Fibroblast of villous mesenchyme (primary cell): ENCODE measurements around the gene ZCWPW2. TPM values are rescaled to one million over a fixed set of nuclear protein-coding genes. Genes with fewer than 3 reads are reported as not detected.

Source experiments
- DNase-seq: peaks from one replicate; pipeline ENCODE4 v3.0.0-alpha.2; 2010; ENCODE audit warnings: low read depth
- H3K4me3 ChIP-seq: 2 replicates; pipeline ENCODE4 v1.5.1; 2011; ENCODE audit warnings: low read depth, mild to moderate bottlenecking, low read length
- total RNA-seq: library from RNA; depleted of rRNA; stranded (reverse); fragments of >200 nt; gene quantifications from 2 replicates; pipeline ENCODE4 v1.2.3, GENCODE V29; 2012
- TF ChIP-seq, protein P1 (sequence below): IDR thresholded peaks from 2 replicates; pipeline ENCODE4 v1.5.1; 2012; ENCODE audit warnings: low read depth, mild to moderate bottlenecking, low read length; ENCODE audit not compliant: insufficient read depth

ZCWPW2 gene
- total RNA-seq, 1 donor: 0.43 TPM

DNA sequence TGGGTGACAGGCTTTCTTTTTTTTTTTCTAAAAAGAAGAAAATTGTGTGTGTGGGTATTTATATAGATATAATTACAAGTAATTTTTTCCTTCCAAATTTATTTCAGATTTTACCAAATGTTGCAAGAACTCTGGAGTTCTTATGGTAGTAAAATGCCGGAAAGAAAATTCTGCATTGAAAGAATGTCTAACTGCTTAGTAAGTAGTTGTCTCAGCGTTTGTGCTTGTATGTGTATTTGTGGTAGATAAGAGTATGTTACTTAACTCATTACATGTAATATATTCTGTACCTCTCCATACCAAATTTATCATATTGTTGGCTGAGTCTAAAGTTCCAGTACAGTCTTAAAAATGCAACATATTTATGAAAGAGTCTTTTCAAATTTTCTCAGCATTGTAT is 32.3 kb upstream of the ZCWPW2 start:
- DNase-seq: no peak
- H3K4me3 ChIP-seq: no peak overlapping the region

DNA sequence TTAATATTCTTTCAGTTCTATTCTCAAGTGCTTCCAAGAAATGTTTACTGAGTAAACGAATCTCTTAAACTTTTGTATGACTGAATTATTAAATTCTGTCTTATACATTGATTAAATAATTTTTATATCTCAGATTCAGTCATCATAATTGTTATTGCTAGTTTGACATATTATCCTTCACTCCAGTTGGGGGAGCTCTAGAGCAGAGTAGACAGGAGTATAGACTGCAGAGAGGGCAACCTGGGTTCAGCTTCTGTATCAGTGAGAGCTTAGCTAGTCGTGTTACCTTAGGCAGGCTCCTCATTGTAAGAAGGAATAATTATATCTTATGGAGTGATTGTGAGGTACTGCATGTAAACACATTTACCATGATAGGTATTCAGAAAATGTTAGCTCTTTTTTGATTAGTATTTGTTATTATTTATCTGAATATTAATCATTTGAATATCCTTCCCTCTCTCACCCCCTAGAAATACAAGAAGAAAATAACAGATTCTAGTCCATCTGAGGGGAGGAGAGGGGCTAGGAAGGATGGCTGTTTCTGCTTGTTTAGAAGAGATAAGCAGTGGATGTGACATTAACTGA is 31.0 kb upstream of the ZCWPW2 start:
- TF ChIP-seq, protein P1, sequence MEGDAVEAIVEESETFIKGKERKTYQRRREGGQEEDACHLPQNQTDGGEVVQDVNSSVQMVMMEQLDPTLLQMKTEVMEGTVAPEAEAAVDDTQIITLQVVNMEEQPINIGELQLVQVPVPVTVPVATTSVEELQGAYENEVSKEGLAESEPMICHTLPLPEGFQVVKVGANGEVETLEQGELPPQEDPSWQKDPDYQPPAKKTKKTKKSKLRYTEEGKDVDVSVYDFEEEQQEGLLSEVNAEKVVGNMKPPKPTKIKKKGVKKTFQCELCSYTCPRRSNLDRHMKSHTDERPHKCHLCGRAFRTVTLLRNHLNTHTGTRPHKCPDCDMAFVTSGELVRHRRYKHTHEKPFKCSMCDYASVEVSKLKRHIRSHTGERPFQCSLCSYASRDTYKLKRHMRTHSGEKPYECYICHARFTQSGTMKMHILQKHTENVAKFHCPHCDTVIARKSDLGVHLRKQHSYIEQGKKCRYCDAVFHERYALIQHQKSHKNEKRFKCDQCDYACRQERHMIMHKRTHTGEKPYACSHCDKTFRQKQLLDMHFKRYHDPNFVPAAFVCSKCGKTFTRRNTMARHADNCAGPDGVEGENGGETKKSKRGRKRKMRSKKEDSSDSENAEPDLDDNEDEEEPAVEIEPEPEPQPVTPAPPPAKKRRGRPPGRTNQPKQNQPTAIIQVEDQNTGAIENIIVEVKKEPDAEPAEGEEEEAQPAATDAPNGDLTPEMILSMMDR: peak; percentile 75

More for the DNA sequence above, 32.3 kb upstream of the ZCWPW2 start:
- TF ChIP-seq, protein P1: no peak

DNA sequence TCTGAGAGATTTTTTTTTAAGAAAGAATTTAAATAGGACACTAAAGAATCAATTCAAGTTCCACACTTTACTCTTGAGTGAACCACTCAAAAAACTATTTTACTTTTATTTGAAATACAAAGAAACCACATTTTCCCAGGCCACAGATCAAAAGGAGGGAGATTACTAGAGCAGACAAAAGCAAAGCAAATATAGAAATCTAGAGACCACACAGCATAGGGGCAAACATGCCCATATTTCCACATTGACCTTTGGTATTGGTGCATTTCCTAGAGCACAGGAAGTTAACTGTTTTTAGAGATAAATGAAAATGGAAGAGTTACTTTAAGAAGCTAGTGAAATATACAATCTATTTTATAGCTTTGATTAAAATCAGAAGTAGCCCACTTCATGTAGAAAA is 27.5 kb upstream of the ZCWPW2 start:
- no peak overlapping the region for H3K4me3 ChIP-seq
- TF ChIP-seq, protein P1: no peak
- no peak for DNase-seq

More for the DNA sequence above, 31.0 kb upstream of the ZCWPW2 start:
- H3K4me3 ChIP-seq: no peak overlapping the region
- DNase-seq: peak; percentile 32

DNA sequence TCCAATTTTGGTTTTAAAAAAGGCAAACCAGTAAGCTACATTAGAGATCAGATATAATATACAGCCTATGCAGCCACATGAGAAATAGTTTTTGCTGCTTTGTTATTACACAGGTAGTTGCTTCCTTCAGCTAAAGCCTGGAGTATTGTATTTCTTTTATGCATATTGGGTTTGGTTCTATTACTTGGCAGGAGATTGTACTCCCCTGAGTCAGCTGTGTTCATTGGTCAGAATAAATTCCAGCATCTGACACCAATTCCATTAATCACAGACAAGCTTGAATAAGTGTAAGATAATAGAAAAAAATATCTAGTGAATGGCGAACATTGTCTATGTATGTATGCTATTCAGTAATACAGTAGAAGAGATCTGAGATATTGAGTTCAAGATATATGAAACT is 26.1 kb upstream of the ZCWPW2 start:
- no peak for DNase-seq
- TF ChIP-seq, protein P1: no peak
- H3K4me3 ChIP-seq: no peak overlapping the region

DNA sequence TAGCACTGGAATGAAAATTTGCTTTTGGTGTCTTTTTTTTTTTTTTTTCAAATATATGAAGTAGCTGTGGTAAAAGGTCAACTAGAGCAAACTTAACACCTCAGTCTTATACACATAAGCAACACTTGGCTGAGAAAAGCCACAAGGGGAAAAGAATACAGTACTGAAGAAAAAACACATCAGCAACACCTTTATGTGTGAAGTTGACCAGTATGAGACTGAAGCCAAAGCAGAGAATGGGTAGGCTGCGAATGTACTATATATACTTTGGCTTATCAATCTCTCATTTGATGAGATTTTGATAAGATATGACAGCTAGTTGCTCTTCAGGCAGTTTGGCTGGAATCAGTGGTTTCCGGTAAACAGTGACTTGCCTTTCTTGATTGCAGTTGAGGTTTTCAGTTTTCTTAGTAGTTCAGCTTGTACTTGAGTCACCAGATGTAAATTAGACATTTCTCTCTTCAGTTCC is 22.0 kb upstream of the ZCWPW2 start:
- TF ChIP-seq, protein P1: no peak
- no peak overlapping the region for H3K4me3 ChIP-seq
- DNase-seq: no peak

DNA sequence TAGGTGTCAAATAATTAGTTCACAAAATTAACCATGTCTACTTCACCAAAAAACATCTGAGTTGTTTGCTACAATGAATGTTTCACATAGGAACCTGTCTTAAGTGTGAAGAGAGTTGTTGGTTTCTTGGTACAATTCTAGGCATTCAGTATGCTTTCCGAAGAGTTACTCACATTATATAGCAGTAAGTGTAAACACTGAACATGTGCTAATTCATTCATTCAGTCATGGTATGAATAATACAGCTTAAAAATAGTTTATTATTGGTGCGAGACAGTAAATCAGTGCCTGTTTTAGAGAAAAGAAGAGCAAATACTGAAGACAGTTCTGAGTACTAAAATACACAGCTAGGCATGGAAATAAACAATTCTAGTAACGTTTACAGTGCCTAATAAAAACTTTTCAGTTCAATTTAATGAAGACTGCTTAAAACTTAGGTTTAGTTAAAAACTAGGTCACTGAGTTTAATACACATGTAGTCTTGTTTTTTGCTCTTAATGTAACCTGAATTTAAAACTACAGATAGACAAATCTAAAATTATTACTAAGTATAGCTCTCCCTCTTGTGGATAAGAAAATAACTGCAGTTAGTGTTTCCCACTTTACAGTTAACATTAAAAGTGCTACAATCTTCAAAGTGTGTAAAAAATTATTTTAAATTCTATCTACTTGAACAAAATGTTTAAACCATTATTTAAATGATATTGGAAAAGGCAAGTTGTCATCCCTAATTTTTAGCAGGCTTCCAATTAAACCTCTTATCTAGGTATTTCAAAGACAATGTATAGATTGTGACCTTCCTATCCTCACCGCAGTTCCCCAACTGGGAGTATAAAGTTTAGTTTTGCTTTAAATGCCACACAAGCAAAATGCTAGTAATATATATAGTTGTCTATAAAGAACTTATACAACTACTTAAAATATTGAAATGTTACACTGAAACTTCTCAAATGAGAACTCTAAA is 20.1 kb upstream of the ZCWPW2 start:
- DNase-seq: peak; percentile 34
- H3K4me3 ChIP-seq: no peak overlapping the region
- TF ChIP-seq, protein P1: peak; percentile 61
